SK-N-SH (cell line): ENCODE measurements around the gene PRR12.

Source experiments
- CTCF ChIP-seq: fragments of 200-600 bp; sonication (generic); IDR thresholded peaks from 2 replicates; pipeline ENCODE4 v1.6.1; 2017; ENCODE audit warnings: antibody characterized with exemption, mild to moderate bottlenecking, moderate library complexity
- ELF1 ChIP-seq: IDR thresholded peaks from 2 replicates; pipeline ENCODE4 v1.4.0; 2012
- EP300 ChIP-seq, 2 experiments: IDR thresholded peaks; 2 replicates each; pipeline versions ENCODE4 v1.4.0 to v1.6.1; 2012; ENCODE audit warnings: borderline replicate concordance in 1 of 2, low read depth in 1 of 2, low read length in 1 of 2
- GABPA ChIP-seq: IDR thresholded peaks from 2 replicates; pipeline ENCODE4 v1.4.0; 2012; ENCODE audit warnings: low read depth, mild to moderate bottlenecking
- MAX ChIP-seq: IDR thresholded peaks from 2 replicates; pipeline ENCODE4 v1.4.0; 2012; ENCODE audit warnings: low read depth
- MEF2A ChIP-seq: IDR thresholded peaks from 2 replicates; pipeline ENCODE4 v1.4.0; 2012; ENCODE audit warnings: low read depth, borderline replicate concordance
- NFIC ChIP-seq: IDR thresholded peaks from 2 replicates; pipeline ENCODE4 v1.4.0; 2012; ENCODE audit warnings: borderline replicate concordance
- PBX3 ChIP-seq: IDR thresholded peaks from 2 replicates; pipeline ENCODE4; 2012
- POLR2AphosphoS5 ChIP-seq: IDR thresholded peaks from 2 replicates; pipeline ENCODE4 v1.6.1; 2012; ENCODE audit warnings: low read depth, low read length
- RAD21 ChIP-seq: IDR thresholded peaks from 2 replicates; pipeline ENCODE4 v1.6.1; 2012; ENCODE audit warnings: mild to moderate bottlenecking, low read length
- RFX5 ChIP-seq: IDR thresholded peaks from 2 replicates; pipeline ENCODE4 v1.6.1; 2012; ENCODE audit warnings: mild to moderate bottlenecking, improper control_type of control experiment, low read length
- SMC3 ChIP-seq: IDR thresholded peaks from 2 replicates; pipeline ENCODE4 v1.6.1; 2012; ENCODE audit warnings: low read depth, low read length, improper control_type of control experiment
- TAF1 ChIP-seq: IDR thresholded peaks from 2 replicates; pipeline ENCODE4 v1.6.1; 2012; ENCODE audit warnings: low read depth, mild to moderate bottlenecking, low read length, moderate library complexity, borderline replicate concordance
- USF2 ChIP-seq: fragments of 150-350 bp; IDR thresholded peaks from 2 replicates; pipeline ENCODE4 v1.6.1; 2017; ENCODE audit warnings: antibody characterized with exemption, low read length, low read depth, borderline replicate concordance

- TF ChIP-seq GABPA = no peak
- TF ChIP-seq MEF2A = no peak
- no peak for TF ChIP-seq CTCF
- TF ChIP-seq RFX5 = no peak
- no peak for TF ChIP-seq SMC3
- TF ChIP-seq ELF1 = no peak
- TF ChIP-seq POLR2AphosphoS5 = no peak
- no peak for TF ChIP-seq USF2
- TF ChIP-seq RAD21 = no peak
- no peak for TF ChIP-seq NFIC
- no peak for TF ChIP-seq TAF1
- no peak for TF ChIP-seq MAX
- no peak for TF ChIP-seq EP300 (IDR thresholded peaks at IDR 0.05; ENCODE audit: borderline replicate concordance in 1 of 2, low read depth in 1 of 2, low read length in 1 of 2)
- no peak for TF ChIP-seq PBX3
These were observed 34.3 kb downstream of the PRR12 start for GRCh38 chr19:49624967-49625910.
